Amygdala (tissue), 56 donors: ENCODE results near the gene RPL29.

Source experiments
- DNase-seq, 56 donors: peaks; one replicate each; lab custom pipeline; 2025; lab: John Stamatoyannopoulos, UW

The RPL29 gene

DNA sequence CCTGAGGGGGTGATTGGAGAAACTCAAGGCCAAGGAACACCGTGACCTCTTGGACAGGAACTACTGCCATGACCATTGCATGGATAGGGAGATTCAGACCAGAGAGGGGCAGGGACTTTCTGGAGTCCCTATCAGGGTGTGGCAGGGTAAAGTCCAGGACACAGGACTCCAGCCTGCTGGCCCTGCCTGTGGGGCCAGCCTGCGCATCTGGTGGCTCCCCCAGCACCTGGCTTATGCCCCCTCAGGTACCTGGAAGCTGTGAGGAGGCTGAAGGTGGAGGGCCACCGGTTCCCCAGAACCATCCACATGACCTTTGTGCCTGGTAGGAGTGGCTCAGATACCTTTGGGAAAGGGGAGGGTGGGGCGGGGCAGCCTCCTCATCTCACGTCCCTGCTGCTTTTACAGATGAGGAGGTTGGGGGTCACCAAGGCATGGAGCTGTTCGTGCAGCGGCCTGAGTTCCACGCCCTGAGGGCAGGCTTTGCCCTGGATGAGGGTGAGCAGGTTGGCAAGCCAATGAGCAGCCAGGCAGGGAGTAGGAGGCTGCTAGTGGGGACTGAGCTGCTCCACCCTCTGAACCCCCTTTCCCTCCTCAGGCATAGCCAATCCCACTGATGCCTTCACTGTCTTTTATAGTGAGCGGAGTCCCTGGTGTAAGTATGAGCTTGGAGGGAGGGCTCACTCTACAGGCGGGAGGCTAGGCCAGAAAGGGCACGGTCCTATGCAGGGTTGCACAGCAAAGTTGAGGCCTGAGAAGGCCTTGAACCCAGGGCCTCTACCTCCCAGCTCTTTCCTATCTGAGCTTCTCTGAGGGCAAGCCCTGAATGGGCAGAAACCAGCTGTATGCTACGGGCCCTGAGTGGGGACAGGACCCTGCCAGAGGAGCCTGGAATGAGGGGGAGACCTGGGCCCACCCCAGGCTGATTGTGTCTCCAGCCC lies 9.4 kb downstream of the RPL29 start:
- DNase-seq: no peak

DNA sequence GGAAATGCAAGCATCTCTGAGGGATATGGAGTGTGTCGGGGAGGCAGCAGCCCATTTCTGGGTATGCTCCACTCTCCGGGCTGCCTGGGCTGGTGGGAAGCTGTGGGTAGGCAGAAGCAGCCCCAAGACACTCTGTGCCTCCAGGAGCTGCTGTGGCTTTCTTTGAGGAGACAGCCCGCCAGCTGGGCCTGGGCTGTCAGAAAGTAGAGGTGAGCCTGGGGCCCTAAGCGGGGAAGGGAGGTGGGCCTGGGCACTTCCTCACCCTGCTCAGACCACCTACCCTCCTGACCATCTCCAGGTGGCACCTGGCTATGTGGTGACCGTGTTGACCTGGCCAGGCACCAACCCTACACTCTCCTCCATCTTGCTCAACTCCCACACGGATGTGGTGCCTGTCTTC lies 10.6 kb downstream of the RPL29 start:
- no peak for DNase-seq

DNA sequence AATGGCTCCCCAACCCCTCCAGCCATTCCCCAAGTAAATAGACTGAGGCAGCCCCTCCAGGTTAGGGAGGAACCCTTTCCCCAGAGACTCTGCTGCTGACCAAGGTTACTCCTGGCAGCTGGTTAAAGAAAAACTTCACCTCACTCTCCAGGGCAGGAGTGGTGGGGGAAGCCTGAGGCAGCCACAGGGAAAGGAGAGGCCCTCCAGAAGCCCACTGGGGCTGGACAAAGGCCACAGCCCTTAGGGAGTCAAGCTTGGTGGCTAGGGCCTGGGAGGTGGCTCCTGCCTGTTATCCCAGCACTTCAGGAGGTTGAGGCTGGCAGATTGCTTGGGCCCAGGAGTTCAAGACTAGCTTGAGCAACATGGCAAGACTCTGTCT lies 11.4 kb downstream of the RPL29 start:
- no peak for DNase-seq

DNA sequence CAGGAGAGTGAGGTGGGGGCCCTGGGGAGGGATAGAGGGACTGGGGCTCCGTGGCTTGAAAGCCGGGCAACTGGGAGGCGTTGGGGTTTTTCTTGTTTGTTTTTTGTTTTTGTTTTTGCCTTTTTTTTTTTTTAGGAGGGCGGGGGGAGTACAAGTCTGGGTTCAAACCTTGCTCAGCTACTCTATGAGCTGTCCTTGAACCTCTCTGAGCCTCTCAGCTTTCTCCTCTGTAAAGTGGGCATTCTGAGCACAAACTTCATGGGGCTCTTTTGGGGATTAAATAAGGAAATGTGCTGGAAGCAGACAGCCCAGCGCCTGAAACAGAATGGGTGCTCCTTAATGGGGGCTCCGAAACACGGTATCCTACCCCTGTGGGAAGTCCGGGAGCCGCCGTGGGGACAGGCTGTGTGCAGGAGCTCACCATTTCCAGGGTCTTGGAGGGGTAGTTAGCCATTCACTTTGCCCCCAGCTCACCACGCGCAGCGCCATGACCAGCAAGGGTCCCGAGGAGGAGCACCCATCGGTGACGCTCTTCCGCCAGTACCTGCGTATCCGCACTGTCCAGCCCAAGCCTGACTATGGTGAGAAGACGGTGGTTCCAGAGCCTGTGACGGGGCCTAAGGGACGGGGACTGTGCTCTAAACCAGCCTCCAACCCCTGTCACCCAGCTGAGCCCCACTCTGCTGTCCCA lies 12.0 kb downstream of the RPL29 start:
- DNase-seq: no peak

GRCh38 chr3:51982838-51983577 lies 12.7 kb downstream of the RPL29 start, which contains the start of gene ACY1:
ACY1 (plus strand) TSS chr3:51983535; CDS start chr3:51984065, 530 bp downstream.
- DNase-seq: peak in 48 of 56 donors; percentile 23 to 86 (median 64)

DNA sequence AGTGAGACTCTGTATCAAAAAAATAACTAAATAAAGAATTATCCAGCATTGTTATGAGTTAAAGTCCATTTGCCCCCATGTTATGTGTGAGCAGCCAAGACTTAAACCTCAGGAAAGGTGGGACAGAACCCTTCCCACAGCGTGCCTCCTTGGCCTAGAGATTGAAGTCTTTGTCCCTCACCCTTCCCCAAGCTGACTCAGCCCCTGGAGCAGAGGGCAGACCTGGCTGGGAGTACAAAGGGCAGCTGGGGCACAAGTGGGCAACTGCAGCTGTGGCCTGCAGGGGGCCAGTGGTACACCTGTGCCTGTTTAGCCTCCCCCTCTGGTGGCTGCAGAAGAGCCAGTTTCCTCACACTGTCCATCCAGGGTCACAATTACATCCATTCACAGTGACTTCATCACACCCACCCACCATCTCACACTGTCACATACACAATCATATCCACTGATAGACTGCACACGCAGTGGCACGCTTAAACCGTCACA lies 13.3 kb downstream of the RPL29 start:
- peak in 2 of 56 donors; percentile 36 to 45 for DNase-seq

DNA sequence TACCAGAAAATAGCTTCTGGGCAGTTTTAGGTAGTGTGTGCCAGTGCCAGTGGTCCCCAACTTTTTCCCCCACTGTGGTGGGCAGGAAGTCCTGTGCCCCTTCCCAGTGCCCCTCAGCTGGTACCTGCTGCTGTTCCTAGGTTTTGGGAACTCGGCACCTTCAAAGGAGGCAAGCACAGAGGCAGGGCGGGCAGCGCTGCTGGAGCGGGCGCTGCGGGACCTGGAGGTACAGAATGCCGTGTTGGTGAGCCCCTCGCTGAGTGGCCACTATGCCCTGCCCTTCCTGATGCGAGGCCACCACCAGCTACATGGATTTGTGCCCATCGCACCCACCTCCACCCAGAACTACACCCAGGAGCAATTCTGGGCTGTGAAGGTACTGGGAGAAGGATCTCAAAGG lies 15.4 kb downstream of the RPL29 start:
- DNase-seq: no peak

DNA sequence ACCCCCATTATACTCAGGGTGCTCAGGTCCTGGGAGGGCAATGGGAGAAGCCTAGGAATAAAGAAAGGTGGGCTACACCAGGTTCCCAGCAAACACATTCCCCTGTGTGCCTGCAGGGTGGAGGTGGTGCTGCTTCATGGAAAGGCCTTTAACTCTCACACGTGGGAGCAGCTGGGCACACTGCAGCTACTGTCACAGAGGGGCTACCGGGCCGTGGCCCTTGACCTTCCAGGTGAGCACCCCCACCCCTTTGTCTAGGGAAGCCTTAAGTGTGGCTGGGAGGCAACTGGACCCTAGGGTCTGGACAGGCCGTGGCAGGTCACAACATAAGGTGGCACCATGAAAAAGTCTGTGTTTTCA lies 17.6 kb downstream of the RPL29 start:
- no peak for DNase-seq

DNA sequence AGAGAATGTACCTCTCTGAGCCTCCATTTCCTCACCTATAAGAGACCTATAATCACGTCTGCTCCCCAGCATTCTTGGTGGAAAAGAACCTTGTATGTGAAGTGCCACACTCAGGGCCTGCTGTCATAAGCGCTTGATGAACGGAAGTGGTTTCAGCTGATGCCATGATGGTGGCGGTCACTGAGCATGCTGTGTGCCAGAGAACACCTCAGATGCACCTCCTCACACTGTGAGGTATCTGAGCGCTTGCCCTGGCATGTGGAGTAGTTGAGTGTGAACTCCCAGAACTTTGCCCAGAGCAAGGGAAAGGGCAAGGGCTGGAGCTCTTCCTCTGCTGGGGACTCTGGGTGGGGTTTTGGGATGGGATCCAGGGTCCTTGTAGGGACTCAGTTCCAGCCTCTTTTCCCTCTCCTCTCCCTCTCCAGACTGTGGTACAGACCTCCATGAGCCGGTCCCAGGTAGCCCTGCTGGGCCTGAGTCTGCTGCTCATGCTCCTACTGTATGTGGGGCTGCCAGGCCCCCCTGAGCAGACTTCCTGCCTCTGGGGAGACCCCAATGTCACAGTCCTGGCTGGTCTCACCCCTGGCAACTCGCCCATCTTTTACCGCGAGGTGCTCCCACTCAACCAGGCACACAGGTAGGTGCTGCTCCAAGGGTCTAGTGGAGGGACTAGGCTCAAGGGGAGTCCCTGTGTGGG lies 18.1 kb downstream of the RPL29 start:
- DNase-seq: no peak

- DNase-seq: peak in 54 of 56 donors; percentile 23 to 89 (median 72)
Observed at GRCh38 chr3:51975852-51976549, 19.7 kb downstream of the RPL29 start.

DNA sequence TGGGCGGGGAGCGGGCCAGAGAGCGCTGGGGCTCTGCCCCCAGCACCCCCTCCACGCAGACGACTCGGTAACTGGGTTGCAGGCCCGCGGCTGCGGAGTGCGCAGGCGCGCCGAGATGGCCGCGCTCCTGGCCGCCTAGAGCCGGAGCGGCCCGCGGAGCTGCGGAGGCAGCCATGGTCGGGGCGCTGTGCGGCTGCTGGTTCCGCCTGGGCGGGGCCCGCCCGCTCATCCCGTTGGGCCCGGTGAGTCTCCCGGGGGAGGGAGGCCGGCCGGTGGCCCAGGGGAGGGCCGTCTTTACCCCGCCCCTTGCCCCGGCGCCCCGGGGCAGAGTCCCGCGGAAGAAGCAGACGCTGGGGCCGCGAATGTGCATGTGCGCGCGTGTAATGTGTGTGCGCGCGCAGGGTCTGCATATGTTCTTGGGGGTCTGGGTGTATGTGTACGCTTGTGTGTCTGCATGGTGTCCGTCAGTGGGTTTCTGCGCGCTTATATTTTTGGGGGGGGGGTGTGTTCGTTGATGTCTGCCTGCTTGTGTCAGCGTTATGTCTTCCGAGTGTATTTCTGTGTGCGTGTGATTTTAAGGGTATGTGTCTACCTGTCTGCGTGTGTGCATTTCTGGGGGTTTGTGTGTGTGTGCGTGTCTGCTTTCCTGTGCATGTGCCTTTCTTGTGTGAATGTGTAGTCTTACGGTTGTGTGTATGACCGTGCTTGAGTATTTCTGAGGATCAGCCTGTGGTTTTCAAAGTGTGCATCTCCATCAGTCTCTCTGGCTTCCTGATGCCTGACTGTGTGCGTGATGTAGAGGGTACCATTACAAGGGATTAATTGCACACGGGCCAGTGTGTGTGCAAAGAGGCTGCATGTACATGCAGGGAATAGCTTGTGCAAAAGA lies 20.5 kb downstream of the RPL29 start, which contains the start of gene ABHD14A:
Gene ABHD14A, plus strand, starts transcription at position 102 of the 889 bp plus-strand sequence. Its CDS starts 72 bp downstream, at position 174.
- peak in 40 of 56 donors; percentile 38 to 79 (median 60) for DNase-seq

DNA sequence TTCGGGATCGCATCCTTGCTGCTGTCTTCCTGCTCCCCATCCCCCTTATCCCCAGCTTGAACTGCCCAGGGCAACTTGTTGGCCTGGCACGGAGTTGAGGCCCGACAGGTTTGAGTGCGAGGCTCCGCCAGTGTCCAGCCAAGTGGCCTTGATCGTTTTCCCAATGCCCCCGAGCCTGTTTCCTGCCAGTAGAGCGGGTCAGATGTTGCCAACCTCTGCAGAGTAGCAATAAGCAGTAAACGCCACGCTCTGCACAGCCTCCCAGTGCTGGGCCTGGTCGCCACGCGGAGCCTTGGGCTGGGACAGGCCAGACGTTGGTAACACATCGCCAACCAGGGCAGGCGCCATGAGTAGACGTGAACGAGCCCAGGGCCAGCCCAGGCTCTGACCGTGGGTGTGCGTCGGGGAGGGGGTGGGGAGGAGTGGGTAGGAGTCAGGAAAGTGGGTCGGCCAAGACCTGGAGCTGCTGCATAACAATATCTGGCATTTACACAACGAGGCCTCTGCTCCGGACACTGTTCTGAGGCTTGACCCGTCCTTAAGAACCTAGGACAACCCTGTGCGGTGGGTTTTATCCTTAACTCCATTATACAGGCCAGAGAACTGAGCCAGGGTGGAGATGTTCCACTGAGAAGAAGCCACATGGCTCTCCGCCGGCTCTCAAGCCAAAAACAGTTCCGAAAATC lies 21.3 kb downstream of the RPL29 start:
- peak in 13 of 56 donors; percentile 39 to 72 (median 62) for DNase-seq

DNA sequence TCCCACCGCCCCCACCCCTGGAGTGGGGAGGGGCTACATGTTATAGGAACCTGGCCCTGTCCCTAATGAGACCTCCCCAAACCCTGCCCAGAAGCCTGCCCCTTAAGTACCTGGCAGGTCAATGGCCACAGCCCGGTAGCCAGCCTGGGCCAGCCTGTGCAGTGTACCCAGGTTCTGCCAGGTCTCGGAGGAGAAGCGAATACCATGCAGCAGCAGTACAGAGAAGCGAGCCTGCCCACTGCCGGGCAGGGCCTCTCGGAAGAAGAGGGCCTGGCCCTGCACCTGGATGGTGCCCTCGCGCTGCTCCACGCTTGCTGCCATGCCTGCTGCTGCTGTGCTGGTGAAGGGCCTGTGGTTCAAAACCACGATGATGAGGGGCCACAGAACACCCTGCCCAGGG lies 24.3 kb downstream of the RPL29 start:
- no peak for DNase-seq

DNA sequence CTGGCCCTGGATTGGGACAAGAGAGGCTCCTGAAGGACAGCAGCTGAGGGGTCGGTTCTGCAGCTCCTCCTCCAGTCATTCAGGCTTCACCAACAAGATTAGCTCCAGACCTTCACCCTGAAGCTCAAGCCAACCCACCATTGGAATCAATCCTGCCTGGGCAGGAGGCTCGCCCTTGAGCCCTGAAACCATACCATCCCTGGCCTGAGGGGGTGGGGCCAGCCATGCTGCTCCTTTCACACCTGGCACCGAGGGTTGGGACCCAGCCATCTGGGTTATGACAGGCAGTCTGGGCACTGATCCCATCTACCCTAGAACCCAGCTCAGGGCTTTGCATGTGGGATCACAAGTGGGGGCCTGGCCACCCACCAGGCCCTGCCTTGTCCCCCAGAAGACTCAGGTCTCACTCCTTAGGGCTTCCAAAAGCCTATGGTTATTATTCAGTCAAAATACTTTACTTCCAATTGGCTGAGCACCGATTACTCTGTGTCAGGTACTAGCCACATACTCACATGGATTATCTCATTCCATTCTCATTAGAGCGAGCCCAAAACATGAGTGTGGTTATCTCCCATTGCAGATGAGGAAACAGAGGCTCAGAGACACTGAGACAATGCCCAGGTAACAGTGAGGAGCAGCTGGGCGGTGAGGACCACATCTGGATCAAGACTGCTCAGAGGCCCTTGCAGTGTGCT lies 24.9 kb downstream of the RPL29 start:
- no peak for DNase-seq

DNA sequence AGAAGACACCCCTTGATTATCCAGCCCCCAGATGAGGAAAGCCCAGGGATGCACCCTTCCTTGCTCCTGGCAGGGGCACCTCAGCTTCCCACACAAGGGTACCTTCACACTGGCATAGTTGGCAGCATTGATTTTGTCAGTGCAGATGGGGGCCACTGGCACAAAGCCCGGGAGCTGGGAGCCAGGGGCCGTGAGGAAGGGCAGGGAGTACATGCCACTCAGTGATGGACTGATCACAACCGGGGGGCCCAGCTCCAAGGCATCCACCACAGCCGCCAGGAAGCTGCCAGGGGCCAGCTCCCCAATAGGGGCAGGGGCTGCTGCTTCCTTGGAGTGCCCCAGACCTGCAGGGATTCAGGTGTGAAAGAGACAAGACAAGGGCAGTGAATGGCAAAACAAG lies 25.9 kb downstream of the RPL29 start:
- DNase-seq: no peak

GRCh38 chr3:51968883-51969678 lies 26.6 kb downstream of the RPL29 start:
- no peak for DNase-seq
